ENCODE data around the gene BCKDK. TPM values are rescaled to one million over a fixed set of nuclear protein-coding genes. Genes with fewer than 3 reads are reported as not detected.
"Not testable (repeated sequence)": the region's sequence is repeated elsewhere in the genome, so short reads cannot be mapped to it uniquely, and the experiment has no call there.

The BCKDK gene
- polyA plus RNA-seq, 3 donors: 76.5 to 93.5 (median 90.8) TPM

DNA sequence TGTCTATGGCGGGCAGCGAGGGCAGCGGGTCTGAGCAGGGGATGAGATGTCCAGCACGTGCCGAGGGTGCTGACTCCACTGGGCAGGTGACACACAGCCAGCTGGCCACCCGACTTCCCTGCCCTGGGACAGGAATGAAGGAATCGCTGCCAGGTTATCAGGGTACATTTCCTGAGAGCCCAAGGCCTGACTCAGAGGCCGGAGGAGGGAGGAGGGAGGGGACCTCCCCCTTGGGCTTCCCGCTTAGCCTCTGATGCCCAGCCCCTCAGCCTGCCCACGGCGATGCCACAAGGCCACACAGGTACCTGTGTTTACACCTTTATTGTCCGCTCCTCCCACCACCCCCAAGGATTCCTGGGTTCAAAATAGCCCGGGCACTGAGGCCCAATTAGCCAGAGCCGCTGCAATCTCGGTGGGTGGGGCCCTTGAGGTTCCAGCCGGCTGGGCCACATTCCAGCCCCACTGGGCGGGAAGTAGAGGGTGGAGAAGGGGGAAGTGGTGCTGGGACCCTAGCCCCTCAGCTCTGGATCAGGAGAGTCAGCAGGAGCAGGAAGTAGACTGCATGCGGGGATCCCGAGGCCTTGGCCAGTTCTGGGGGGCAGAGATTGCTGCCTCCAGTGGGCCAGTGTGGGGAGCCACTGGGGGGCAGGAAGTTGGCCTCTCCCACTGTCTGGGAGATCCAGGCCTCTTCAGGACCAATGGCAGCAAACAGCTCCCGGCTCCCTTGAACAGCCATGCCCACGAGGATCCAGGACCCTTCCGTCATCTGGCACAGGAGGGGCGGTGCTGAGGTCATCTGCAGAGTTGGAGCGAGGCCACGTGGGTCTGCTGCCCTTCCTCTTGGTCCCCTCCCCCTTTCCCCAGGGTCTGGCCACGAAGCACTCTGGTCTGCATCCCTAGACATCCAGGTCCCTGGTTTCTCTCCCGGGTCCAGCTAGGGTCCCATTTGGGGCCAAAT is 30.7 kb downstream of the BCKDK start:
- DNase-seq: no peak
- Histone ChIP-seq H3K79me2 (ENCODE audit: insufficient read depth, low read length) (no peaks in the 10 kb centered on the region), H3K27me3 (ENCODE audit: control insufficient read depth in 2 of 2, insufficient read depth in 2 of 2, low read length in 2 of 2) (no peaks in the 10 kb centered on the region), H3K9ac (ENCODE audit: insufficient read depth, low read length, poor library complexity, severe bottlenecking) (no peak overlapping the region), H3K4me1 (ENCODE audit: control insufficient read depth in 1 of 2, insufficient read depth in 2 of 2, low read length in 2 of 2) (peaks cover 44 to 58% of the 10 kb centered on the region in 2 donors), H3K4me2 (replicated peaks; ENCODE audit: extremely low read depth, low read length, poor library complexity, severe bottlenecking) (no peak overlapping the region), H3K36me3 (replicated peaks in 1 of 2; ENCODE audit: control insufficient read depth in 1 of 2, insufficient read depth in 2 of 2, low read length in 2 of 2) (no peaks in the 10 kb centered on the region), H4K20me1 (ENCODE audit: insufficient read depth, low read length) (no peaks in the 10 kb centered on the region), H3K9me3 (replicated peaks in 1 of 2; ENCODE audit: control insufficient read depth in 1 of 2, insufficient read depth in 1 of 2, low read length in 2 of 2) (no peaks in the 10 kb centered on the region), H3K4me3 (replicated peaks in 1 of 3; ENCODE audit: low read depth in 2 of 3, low read length in 3 of 3) (no peak overlapping the region), H3K27ac (ENCODE audit: low read depth in 1 of 2, low read length in 2 of 2) (no peak overlapping the region), H2AFZ (ENCODE audit: insufficient read depth, low read depth, low read length, poor library complexity, severe bottlenecking) (no peak overlapping the region)
- Mint-ChIP-seq H3K4me1 (peaks cover 39% of the 10 kb centered on the region), H3K27me3 (ENCODE audit: low read depth in 3 of 3) (peaks cover 0 to 1% (median 0%) of the 10 kb centered on the region in 3 donors), H3K27ac (peak overlapping the region in 1 of 7 donors; percentile 16), H3K4me3 (peak overlapping the region in 1 of 2 donors; percentile 24), H3K9me3 (peaks cover 0 to 2% (median 0%) of the 10 kb centered on the region in 7 donors), H3K36me3 (peaks cover under 1 to 3% of the 10 kb centered on the region in 2 donors)
- TF ChIP-seq, protein P1, sequence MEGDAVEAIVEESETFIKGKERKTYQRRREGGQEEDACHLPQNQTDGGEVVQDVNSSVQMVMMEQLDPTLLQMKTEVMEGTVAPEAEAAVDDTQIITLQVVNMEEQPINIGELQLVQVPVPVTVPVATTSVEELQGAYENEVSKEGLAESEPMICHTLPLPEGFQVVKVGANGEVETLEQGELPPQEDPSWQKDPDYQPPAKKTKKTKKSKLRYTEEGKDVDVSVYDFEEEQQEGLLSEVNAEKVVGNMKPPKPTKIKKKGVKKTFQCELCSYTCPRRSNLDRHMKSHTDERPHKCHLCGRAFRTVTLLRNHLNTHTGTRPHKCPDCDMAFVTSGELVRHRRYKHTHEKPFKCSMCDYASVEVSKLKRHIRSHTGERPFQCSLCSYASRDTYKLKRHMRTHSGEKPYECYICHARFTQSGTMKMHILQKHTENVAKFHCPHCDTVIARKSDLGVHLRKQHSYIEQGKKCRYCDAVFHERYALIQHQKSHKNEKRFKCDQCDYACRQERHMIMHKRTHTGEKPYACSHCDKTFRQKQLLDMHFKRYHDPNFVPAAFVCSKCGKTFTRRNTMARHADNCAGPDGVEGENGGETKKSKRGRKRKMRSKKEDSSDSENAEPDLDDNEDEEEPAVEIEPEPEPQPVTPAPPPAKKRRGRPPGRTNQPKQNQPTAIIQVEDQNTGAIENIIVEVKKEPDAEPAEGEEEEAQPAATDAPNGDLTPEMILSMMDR (IDR thresholded peaks at IDR 0.05): no peak
- 89% methylated on average over 12 of the region's 27 CpGs for WGBS (ENCODE audit: insufficient coverage)
- intact Hi-C loops (cut with micrococcal nuclease): no loop called here

DNA sequence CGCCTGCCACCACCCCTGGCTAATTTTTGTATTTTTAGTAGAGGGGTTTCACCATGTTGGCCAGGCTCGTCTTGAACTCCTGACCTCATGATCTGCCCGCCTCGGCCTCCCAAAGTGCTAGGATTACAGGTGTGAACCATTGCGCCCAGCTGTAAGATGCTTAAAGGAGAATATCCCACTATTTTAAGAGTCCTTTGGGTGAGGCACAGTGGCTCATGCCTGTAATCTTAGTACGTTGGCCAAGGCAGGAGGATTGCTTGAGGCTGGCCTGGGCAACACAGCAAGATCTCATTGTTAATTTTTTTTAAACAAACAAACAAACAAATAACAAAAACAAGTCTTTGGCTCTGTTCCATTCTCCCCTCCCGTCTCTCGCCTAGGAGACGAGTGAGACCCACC is 32.9 kb downstream of the BCKDK start:
- intact Hi-C loops (cut with micrococcal nuclease): loop anchor here (10.0 kb wide), 2 partner anchors 46 to 146 kb away; partner anchors contain the start of gene VKORC1 (in 1 of the 2)
- not testable (repeated sequence) for H3K36me3 ChIP-seq (replicated peaks in 1 of 2; ENCODE audit: control insufficient read depth in 1 of 2, insufficient read depth in 2 of 2, low read length in 2 of 2); H3K27me3 ChIP-seq (ENCODE audit: control insufficient read depth in 2 of 2, insufficient read depth in 2 of 2, low read length in 2 of 2); H2AFZ ChIP-seq (ENCODE audit: insufficient read depth, low read depth, low read length, poor library complexity, severe bottlenecking); DNase-seq; H3K27me3 Mint-ChIP-seq (ENCODE audit: low read depth in 3 of 3); H3K36me3 Mint-ChIP-seq; H3K79me2 ChIP-seq (ENCODE audit: insufficient read depth, low read length); H4K20me1 ChIP-seq (ENCODE audit: insufficient read depth, low read length); H3K4me3 Mint-ChIP-seq; H3K9me3 ChIP-seq (replicated peaks in 1 of 2; ENCODE audit: control insufficient read depth in 1 of 2, insufficient read depth in 1 of 2, low read length in 2 of 2); H3K9ac ChIP-seq (ENCODE audit: insufficient read depth, low read length, poor library complexity, severe bottlenecking); H3K9me3 Mint-ChIP-seq
- peak overlapping the region; percentile 85 for H3K4me2 ChIP-seq (replicated peaks; ENCODE audit: extremely low read depth, low read length, poor library complexity, severe bottlenecking)
- 92% methylated on average over 7 of the region's 9 CpGs for WGBS (ENCODE audit: insufficient coverage)
- H3K4me3 ChIP-seq (replicated peaks in 1 of 3; ENCODE audit: low read depth in 2 of 3, low read length in 3 of 3): peak overlapping the region in 1 of 3 experiments; percentile 70
- H3K4me1 ChIP-seq (ENCODE audit: control insufficient read depth in 1 of 2, insufficient read depth in 2 of 2, low read length in 2 of 2): peaks cover 35 to 47% of the 10 kb centered on the region in 2 donors
- peak overlapping the region in 5 of 7 donors; percentile 15 to 91 (median 45) for H3K27ac Mint-ChIP-seq
- H3K4me1 Mint-ChIP-seq: peaks cover 36% of the 10 kb centered on the region
- H3K27ac ChIP-seq (ENCODE audit: low read depth in 1 of 2, low read length in 2 of 2): peak overlapping the region; percentile 72 to 78

Measured in CD14-positive monocyte (primary cell).